ENCODE data around the gene SEC14L1.

DNA sequence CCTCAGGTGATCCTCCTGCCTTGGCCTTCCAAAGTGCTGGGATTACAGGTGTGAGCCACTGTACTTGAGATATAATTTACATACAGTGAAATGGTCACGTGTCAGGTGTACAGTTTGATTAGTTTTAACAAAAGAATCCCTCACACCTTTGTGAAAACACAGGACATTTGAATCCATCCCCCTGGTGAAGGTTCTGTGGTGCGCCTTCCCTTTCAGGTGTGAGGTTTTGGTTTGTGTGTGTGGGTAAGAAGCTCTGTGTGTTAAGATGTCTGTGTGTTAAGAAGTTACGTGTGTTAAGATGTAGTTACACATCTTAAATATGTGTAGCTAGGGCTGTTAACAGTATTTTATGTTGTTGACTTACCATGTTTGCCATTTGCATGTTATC, 4.4 kb downstream of the SEC14L1 start:
- TF ChIP-seq POLR2A (IDR thresholded peaks at IDR 0.05; ENCODE audit: low read length), result no peak
- no peak for TF ChIP-seq GATA1 (IDR thresholded peaks at IDR 0.05; ENCODE audit: low read depth, low read length)

Measured in erythroblast (primary cell).